GM18907 (cell line): ENCODE data around the gene TANK.

Experiments
- ATAC-seq: cut with Tn5 transposase; IDR thresholded peaks from one replicate; pipeline ENCODE4 v1.9.1; 2021; ENCODE audit warnings: mild to moderate bottlenecking, moderate library complexity; ENCODE audit not compliant: unreplicated experiment

Gene TANK

DNA sequence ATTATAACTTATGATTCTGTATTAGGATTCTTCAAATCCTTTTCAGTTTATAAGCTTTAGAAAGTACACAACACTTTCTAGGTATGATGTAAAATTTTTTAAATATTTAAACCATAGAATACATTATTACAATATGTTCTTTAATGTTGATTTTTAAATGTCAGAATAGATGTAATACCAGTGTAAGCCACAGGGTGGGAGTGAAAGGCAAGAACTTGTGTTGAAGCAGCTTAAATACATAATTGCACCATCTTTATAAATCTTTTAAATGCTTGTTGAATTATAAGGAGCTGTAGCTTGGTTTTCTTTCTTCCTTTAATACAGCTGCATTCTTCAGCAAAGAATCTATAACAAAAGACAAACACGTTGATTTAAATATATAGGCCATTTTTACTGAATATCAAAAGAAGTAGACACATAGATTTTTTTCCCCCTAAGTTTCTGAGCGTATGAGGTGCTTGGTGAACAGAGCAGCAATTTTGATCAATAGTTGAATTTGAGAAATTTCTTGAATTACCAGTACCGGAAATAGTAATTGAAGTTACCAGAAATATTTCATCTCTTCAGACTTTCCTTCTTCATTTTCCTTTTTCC lies 63.0 kb downstream of the TANK start:
- ATAC-seq, result peak; percentile 64

DNA sequence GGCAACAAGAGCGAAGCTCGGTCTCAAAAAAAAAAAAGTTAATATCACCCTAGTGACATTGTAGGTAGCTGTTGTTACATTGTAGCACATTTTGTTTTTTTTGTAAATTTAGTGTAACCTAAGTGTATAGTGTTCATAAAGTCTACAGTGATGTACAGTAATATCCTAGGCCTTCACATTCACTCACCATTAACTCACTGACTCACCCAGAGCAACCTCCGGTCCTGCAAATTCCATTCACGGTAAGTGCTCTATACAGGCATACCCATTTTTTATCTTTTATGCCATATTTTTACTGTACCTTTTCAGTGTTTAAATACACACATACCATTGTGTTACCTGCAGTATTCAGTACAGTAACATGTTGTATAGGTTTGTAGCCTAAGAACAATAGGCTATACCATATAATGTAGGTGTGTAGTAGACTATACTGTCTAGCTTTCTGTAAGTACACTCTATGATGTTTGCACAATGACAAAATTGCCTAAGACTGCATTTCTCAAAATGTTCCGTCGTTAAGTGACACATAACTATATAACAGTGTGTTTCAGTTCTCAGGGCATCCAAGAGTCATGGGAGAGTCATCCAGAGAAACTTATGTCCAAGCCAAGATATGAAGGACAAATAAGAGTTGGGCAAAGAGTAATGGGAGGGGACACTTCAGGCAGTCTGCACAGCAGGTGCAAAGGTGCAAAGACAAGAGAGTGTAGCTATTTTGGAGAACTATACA lies 68.4 kb downstream of the TANK start:
- ATAC-seq, result no peak

DNA sequence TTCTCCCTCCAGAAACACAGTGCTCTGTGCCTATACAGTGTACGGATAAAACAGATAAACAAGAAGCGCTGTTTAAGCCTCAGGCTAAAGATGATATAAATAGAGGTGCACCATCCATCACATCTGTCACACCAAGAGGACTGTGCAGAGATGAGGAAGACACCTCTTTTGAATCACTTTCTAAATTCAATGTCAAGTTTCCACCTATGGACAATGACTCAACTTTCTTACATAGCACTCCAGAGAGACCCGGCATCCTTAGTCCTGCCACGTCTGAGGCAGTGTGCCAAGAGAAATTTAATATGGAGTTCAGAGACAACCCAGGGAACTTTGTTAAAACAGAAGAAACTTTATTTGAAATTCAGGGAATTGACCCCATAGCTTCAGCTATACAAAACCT lies 70.7 kb downstream of the TANK start:
- ATAC-seq, result no peak

DNA sequence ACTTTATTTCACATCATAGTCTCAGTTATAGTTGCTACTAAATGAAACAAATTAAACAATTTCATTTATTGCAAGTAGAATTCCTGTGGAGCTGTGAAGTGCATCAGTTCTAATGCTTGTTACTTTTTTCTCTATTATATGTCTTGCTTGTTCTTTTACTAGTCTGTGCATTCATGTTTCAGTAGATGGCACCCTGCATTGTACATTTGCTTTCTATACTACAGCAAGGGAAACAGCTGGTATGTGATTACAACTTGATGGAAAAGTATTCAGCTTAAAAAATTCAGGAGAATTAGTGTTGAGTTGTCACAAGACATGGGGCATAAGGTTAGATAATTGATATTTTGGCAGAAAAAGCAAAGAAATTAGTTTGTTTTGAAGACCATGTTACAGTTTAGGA lies 72.3 kb downstream of the TANK start:
- no peak for ATAC-seq

DNA sequence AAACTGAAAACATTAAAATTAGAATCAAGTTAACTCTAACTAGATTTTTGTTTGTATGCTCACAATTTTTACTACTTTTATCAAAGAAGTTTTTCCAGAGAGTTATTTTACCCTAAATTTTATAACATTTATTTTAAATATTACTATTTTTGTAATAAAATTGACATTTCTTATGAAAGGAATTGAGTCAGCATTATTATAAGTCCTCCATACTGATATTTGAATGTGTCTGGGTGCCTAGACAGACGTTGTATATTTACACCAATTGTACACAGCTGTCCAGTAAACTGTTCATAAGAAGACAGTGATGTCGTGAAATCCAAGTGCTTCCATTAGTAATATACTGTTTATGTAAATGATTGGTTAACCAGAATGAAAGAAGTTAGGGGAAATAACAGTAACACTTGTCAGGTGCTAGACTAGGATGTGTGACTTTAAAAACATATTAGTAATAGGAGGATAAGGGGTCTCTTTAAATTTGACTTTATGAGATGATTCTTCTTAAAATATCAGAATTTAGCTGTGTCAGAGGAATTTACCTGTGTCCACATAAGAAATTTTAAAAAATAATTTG lies 73.7 kb downstream of the TANK start:
- peak; percentile 46 for ATAC-seq

DNA sequence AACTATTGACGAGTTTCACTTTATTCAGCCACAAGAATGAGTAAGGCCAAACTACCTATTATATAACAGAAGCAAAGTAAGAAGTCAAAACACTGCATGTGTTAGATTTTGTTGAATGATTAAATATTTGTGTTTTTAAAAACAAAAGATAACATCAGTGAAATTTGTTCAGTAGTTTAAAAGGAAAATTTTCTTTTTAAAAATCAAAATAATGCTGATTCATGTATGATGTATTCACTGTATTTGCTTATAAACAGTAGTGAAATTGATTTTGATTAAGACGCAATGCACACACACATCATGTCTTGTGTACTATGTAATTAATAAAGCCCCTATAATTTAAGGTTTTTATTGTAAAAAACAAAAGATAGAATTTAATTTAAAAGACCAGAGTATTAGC lies 74.4 kb downstream of the TANK start:
- ATAC-seq, result no peak

DNA sequence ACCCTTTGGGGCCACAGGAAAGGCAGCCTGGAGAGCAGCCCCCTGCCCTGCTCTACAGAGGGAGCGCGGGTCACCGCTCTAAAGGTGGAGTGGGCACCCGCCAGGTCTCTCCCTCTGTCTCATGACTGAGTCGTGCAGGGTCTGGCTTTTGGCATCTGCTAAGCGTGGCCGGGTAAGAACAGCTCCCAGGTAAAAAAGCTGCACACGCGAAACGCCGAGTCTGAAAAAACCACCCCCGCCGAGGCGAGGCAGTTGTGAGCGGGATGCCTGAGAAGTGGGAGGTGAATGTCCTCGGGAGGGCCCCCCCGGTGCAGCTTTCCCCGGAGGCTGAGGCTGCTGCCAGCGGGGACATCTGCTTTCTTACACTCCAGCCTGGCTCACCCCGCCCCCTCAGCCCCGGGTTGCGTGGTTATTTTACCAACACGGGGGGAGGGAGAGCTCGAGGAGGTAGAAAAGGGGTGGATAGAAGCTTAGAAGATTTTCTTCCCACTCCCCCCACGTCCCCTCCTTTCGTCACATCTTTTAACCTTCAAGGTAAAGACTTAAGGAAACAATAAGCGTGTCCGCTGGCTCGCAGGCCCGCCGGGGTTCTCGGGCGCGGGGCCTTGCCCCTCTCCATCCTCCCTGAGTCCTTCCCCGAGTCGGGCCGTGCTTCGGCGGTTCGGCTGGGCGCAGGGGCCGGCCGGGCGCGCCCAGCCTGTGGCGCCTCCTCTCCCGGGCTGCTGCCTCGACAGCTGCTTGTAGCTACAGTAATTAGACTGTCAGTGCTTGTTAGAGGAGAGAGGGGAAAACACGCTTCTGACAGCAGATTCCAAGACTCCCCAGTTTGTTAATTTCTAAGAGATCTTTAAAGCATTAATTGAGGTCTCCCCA lies 77.4 kb downstream of the TANK start:
- peak; percentile 51 for ATAC-seq

DNA sequence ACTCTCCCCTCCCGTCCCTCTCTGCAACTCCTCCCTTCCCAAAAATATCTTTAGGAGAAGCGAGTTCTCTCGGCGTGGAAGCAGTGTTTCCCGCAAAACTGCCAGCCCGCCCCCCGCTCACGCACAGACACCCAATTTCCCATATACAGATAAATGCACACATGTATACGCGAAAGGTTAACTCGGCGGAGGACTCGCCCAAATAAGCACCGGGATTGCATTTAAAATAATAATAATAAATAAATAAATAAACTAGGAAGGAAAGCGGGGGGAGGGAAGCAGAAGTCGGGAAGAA lies 78.0 kb downstream of the TANK start:
- ATAC-seq, result no peak

DNA sequence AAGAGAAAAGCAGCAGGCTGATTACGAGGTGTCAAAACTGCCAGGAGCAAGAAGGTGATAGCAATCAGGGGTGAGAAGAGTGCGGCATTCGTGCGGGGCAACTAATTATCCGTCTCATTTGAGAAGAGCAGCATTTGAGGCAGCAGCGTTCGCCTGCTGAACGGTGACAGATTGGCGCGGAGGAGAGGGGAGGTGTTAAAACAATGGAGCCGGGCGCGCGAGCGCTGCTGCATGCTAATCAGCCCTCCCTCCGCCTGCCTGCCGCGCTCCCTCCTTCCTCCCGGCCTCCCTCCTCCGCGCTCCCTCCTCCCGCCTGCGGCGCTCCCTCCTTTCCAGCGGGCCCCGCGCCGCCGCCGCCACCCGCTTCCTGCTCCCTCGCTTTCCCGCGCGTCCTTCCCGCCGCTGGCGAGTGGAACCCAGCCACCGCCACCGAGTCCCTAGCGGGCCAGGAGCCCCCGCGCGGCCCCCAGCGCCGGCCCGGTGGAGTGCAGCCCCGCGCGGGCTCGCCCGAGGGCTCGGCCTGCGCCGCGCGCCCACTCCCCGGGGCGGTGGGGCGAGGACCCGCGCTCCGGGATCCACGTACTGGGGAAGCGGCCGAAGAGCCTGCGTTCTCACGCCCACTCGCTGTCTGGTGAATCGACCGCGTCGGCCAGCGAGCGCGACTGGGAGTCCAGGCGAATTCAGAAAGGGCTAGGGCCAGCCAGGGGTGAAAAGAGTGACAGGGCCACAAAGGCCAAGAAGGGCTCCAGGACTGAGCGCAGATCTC lies 78.5 kb downstream of the TANK start:
- peak; percentile 37 for ATAC-seq

DNA sequence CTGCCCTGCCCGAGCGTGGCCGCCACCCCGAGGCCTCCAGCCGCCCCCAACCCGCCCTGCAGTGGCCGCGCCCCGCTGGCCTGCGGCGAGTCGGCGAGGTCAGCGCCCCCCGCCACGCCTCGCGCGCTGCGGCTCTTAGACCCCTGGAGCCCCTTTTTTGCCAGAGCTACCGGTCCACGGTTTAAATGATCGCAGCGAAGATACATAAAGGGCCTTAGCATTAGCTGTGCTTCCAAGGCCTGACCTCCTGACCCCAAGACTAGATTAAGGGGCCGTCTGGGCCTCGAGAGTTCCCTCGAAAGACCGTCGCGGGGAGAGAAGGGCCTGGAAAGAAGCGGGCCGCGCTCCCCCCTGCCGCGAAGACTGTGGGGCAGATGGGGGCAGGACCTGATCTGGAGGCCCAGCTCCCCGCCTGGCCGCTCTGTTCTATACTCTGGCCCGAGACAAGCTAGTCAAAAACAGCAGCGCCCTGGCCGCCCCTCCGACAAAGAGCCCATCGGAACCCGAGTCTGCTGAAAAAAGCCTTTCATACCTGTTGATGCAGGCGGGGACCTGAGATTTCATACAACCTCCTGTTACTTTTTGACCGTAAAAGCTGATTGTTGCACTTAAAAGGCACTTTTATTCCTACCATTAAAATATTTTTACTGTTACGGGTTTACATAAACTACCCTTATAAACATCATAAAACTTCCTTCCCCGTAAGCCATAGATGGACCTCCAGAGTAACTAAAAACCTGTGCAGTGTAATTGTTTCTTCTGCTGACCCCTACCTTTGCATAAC lies 79.3 kb downstream of the TANK start:
- no peak for ATAC-seq

DNA sequence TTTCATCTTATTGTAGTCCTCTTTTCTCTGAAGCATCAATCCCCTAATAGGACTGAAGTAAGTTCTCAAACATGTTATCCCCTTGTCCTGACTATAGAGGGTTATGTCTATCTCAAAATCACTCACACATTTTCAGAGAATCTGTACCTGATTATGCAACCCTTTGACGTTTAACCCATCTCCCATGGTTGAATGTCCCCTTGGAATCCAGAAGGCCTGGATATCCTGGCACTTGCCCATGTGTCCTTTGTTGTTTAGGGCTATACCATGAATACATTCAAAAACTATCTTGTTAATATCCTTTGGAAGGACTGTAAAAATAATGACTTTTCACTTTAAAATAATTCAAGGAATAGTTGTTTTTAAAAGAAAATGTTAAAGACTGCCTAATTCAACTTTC lies 81.7 kb downstream of the TANK start:
- ATAC-seq, result no peak

DNA sequence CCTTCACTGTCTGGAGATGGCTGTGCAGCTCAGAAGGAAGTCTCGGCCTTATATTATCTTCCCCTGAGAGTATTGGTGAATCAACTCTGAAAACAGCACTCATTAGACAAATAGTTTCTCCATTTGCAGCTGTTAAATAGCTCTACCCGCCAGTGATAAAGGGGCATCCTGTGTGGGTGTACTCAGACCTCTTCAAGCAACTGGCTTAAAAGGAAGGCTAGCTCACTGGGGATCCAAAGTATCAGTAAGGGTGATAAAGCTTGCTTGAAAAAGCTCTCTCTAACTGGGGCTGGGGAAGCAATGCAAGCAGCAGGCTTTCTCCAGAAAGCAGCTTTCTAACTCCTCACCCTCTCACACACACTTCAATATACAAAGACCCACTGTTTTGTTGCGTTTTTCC lies 83.1 kb downstream of the TANK start:
- peak; percentile 49 for ATAC-seq

DNA sequence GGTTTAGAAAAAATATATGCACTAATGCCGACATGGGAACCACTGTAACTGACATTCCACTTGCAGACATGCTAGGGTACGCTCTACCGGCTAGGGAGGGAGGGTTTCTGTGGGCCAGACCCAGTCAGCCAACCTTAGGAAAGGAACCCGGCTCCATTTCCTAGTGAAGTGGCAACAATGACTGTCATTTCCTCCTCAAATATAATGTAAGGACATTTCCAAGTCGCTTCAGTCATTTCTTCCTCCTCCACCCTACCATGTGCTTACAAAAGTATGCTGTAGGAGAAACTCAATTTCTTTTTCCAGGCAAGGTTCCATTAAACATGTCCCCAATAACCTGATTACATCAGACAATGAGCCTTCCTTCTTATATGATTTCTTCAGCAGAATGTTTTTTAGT lies 83.7 kb downstream of the TANK start:
- no peak for ATAC-seq

DNA sequence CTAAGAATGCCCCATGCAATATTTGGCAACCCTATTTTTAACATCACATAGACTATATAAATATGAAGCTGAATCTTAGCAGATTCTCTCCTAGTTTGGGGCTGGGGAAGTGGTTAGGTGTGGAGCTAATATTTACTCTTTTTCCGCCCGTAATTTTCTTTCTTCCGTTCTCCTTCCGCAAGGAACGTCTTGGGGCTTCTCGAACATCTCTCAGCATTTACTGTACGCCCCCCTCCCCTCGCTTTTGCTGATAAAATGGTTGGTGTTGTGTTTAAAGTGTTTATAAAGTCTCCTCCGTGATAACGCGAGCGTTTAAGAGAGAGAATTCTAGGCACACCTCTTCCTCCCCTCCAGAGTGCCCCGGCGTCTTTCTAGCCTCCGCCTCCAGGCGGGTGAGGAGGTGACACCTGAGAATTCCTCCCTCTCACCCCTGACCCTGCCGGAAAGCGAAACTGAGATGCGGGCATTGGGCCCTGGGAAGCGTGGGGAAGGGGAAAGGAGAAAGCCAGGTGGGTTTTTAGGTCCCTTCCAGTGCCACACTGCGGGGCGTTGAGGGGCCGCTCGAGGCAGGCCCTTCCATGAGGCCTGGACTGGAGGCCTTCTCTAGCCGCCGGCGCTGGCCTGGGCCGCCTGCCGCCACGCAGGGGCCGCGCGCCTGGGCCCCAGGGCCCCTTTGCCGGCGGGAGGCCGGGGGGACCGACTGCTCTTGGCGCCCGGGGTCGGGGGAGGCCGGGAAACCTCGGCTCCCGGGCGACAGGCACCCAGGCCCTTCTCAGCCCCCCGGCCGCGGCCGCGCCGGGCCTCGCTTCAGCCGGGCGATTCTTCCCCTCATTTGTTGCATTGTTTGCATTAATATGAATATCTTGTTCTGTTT lies 84.4 kb downstream of the TANK start:
- peak; percentile 89 for ATAC-seq

DNA sequence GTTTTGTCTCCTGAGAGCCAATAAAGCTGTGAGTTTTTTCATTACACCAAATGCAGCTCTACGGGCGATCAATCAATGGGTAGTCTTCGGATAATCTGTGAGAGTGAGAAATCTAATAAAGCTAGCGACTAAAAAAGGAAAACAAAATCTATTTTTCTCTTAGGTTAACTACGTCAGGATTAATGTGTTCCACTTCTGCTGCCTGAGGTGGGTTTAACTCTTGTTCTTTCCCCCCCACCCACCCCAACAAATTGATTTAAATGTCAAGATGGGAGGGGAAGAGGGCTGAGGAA lies 85.0 kb downstream of the TANK start:
- ATAC-seq, result no peak

DNA sequence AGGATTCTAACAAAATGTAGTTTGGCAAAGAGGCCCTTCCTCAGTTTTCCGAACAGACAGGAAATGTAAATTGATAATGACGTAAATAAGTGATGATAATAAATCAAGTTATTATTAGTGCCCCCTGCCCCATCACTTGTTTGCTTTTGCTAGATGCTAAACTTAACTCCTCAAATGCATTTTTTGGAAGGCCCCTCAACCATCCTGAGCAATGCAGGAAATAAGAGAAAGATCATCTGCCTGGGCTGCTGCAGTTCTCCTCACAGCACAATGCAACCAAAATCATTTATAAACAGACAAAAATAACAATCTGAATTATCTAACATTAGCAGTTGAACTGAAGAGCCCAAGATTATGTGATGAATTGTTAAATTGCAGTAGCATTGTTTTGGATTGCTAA lies 85.4 kb downstream of the TANK start:
- no peak for ATAC-seq

DNA sequence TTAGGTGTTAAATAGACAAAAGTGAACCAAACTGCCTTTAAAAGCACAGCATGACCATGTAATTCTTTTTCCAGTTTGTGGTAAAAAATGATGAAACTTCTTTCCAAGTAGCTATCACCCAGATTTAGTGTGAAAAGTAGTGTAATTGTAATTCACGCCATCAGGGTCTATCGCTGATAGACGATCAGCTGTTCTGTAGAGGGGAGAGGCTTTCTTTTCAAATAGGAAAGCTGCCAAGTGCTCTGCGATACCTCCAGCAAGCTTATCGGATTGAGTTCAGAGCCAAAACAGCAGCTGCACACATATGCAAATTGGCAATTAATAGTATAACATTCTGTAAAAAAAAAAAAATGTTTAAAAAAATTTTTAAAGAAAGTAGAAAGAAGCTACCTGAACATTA lies 86.1 kb downstream of the TANK start:
- ATAC-seq, result no peak

DNA sequence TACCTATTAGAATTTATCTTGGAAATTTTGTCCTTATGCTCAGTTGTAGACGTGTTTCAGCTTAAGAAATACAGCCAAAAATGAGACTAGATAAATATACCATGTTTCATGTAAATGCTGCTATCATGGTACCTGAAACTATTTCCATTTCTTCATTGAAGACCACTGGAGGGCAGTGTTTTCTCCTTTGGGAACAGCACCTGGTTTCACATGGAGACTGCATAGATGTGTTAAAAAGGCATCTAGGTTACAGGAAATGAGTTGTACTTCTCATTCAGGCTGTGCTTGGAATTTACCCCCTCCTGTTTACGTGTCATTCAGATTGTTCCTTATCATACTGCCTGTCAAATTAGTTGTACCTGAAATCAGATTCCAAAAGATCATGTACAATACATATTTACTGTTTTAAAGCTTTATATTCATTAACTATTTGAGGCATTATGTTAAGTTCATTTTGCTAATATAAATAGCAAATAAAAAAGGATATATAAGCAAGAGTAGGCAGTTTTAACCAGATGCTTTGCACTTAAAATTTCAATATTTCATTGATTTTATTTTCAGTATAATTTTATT lies 90.7 kb downstream of the TANK start:
- peak; percentile 72 for ATAC-seq
